Stimulated activated CD4-positive, alpha-beta T cell treated with anti-CD3 and anti-CD28 coated beads, Interleukin-4, amount 100 ng/mL, for 48 hours (primary cell): ENCODE measurements around the gene URI1.

Experiments
- DNase-seq, 2 donors: peaks; one replicate each; pipeline ENCODE4 v3.0.0-alpha.2; 2020; ENCODE audit warnings: low read depth in 2 of 2

The URI1 gene

DNA sequence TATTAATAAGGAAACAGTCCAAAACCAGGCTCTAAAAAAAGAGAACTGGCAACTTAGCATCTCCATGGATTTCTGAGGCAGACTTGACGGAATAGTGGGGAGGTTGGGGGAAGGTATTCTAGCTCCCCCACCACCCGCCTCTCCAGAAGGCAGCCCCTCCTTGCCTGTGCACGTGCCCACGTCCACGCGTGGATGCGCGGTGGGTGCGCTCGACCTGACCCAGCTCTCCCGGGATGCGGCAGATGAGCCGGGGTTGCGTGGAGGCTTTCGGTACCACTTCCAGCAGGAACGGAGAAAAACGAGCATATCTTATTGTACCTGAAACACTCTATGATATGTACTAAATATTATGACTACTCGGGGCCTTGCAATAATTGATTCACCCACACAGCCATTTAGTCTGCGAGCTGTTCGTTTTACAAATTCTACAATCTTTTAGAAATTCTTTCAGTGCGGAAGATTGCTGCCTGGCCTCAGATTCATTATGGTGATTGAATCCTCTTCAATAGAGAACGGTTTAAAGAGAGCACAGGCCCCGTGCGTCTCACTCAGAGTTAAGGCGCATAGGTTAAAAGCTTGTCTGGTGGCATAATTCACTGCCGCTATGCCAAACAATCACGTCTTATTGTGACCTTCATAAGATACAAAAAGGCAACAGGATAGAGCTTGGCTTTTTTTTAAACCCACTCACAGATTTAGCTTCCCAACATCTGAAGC is 117.9 kb downstream of the URI1 start:
- DNase-seq: no peak

GRCh38 chr19:30060531-30061222 is 118.6 kb downstream of the URI1 start:
- no peak for DNase-seq

- no peak for DNase-seq
Observed at GRCh38 chr19:30061223-30062064, 119.4 kb downstream of the URI1 start.

- DNase-seq: no peak
Observed at GRCh38 chr19:30062065-30062906, 120.2 kb downstream of the URI1 start.

GRCh38 chr19:30062907-30063649 is 121.0 kb downstream of the URI1 start:
- no peak for DNase-seq

GRCh38 chr19:30063650-30064347 is 121.8 kb downstream of the URI1 start:
- DNase-seq: no peak

DNA sequence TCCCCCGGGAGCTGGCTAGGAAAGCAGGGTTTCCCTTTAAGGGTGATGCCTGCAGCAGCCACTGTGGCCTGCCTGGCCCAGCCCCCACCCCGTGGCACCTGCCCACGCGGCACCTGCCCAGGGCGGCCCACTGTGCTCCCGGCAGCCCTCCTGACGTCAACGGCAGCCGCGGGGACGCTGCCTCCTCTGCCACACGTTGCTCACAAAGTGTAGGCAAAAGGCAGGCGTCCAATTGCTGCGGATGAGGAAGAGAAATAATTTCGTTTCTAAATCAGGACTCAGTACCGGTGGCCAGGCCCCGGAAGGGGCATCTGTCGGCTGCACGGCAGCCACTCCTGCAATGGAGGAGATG is 122.3 kb downstream of the URI1 start:
- no peak for DNase-seq

DNA sequence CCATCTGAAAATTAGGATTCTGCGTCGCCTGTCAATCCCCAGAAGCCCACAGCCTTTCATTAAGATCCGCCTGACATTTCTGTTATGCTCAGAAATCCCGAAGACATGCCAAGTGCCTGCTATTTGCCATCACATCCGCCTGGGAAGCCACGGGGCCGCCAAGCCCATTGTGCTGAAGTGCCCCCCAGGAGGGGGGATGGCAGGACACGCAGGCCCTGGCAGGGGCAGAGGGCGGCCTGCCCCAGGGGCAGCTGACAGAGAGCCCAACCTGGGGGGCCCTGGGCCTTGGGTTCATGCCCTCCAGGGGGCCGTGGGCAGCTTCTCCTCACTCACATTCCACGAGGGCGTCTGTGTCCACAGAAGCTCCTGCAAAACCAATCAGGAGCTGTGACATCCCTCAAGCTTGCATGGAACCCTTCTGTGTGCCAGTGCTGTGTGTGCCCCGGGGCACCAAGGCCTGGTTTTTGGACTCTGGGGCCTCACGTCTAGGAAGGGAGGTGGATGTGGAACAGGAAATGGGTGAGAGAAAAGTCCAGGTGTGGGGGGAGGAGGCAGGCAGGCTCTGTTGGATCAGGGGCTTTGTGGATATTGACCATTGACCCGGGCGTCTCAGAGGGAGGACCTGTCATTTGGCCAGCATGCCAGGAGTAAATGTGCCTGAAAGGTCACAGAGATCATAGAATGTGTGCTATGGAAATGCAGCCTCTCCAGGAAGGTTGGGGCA is 122.9 kb downstream of the URI1 start:
- DNase-seq: no peak

DNA sequence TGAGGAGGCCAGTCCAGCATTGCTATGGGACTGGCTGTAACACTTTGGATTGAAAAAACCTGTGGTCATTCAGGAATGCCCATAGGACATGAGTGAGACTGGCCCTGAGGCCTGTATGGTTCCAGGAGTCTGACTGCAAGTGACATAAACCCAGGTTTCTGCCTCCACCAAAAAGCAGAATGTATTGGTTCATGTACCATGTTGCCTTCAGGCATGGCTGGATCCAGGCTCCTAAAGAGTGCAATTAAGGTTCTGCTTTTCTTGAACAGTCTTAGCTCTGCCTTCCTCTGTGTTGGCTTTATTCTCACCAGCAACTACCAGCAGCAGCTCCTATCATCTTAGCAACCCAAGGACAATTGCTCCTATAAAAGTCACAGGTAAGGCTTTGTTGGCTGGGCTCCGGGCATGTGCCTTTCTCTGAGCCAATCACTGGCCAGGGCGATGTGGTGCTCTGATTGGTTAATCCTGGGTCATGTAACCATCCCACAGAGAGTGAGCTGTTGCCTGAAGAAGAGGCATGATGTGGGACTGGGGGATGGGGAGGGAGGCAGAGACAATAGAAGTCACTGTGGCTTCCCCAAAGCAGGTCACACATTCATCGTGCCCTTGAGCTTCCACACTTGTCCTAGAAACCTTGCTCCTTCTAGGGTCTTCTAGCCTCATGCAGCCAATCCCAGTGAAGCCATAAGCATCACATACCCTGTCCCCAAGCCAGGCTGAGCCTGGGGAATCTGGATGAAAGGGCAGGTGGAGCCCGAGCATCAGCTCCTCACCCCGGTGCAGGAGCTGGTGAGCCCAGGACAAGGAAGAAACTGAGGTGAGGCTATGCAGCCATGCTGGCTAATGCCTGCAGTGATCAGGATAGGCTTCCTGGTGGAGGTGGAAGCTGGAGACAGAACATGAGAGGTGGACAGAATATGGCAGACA is 123.9 kb downstream of the URI1 start:
- DNase-seq: no peak
